ENCODE data around the gene MRPL51. TPM values are rescaled to one million over a fixed set of nuclear protein-coding genes. Genes with fewer than 3 reads are reported as not detected.

Gene MRPL51
- total and polyA plus RNA-seq, 8 donors: 129 to 170 (median 141) TPM

DNA sequence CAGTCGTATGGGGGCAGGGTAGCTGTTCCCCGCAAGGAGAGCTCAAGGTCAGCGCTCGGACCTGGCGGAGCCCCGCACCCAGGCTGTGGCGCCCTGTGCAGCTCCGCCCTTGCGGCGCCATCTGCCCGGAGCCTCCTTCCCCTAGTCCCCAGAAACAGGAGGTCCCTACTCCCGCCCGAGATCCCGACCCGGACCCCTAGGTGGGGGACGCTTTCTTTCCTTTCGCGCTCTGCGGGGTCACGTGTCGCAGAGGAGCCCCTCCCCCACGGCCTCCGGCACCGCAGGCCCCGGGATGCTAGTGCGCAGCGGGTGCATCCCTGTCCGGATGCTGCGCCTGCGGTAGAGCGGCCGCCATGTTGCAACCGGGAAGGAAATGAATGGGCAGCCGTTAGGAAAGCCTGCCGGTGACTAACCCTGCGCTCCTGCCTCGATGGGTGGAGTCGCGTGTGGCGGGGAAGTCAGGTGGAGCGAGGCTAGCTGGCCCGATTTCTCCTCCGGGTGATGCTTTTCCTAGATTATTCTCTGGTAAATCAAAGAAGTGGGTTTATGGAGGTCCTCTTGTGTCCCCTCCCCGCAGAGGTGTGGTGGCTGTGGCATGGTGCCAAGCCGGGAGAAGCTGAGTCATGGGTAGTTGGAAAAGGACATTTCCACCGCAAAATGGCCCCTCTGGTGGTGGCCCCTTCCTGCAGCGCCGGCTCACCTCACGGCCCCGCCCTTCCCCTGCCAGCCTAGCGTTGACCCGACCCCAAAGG lies 42.1 kb upstream of the MRPL51 start:
- peak; percentile 41 to 95 (median 74) for DNase-seq
- ATAC-seq: peak; percentile 34
- H3K9me3 ChIP-seq: no peaks in the 10 kb centered on the region
- peak overlapping the region; percentile 99 for H3K4me3 ChIP-seq
- H3K4me1 ChIP-seq: peaks cover 19 to 68% of the 10 kb centered on the region in 2 donors
- TF ChIP-seq, protein P1, sequence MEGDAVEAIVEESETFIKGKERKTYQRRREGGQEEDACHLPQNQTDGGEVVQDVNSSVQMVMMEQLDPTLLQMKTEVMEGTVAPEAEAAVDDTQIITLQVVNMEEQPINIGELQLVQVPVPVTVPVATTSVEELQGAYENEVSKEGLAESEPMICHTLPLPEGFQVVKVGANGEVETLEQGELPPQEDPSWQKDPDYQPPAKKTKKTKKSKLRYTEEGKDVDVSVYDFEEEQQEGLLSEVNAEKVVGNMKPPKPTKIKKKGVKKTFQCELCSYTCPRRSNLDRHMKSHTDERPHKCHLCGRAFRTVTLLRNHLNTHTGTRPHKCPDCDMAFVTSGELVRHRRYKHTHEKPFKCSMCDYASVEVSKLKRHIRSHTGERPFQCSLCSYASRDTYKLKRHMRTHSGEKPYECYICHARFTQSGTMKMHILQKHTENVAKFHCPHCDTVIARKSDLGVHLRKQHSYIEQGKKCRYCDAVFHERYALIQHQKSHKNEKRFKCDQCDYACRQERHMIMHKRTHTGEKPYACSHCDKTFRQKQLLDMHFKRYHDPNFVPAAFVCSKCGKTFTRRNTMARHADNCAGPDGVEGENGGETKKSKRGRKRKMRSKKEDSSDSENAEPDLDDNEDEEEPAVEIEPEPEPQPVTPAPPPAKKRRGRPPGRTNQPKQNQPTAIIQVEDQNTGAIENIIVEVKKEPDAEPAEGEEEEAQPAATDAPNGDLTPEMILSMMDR (IDR thresholded peaks at IDR 0.05): no peak
- H3K27ac ChIP-seq: peak overlapping the region; percentile 97 to 99
- no peaks in the 10 kb centered on the region for H3K27me3 ChIP-seq
- H3K36me3 ChIP-seq: peaks cover 0 to 60% of the 10 kb centered on the region in 2 donors
- intact Hi-C loops (cut with DNase I): loop anchor here in 1 of 2 donors (10.0 kb wide), 1 partner anchor 110 kb away; no protein-coding TSS in a partner anchor

DNA sequence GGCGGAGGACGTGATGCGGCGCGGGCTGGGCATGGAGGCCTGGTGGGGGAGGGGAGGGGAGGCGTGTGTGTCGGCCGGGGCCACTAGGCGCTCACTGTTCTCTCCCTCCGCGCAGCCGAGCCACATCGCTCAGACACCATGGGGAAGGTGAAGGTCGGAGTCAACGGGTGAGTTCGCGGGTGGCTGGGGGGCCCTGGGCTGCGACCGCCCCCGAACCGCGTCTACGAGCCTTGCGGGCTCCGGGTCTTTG lies 41.6 kb upstream of the MRPL51 start:
- Histone ChIP-seq H3K4me1 (peaks cover 17 to 63% of the 10 kb centered on the region in 2 donors), H3K9me3 (no peaks in the 10 kb centered on the region), H3K27me3 (no peaks in the 10 kb centered on the region), H3K36me3 (peaks cover 0 to 60% of the 10 kb centered on the region in 2 donors), H3K4me3 (peak overlapping the region; percentile 99), H3K27ac (peak overlapping the region; percentile 97 to 99)
- DNase-seq (no peak), ATAC-seq (peak; percentile 52)
- intact Hi-C loops (cut with DNase I): loop anchor here in 1 of 2 donors (10.0 kb wide), 1 partner anchor 110 kb away; no protein-coding TSS in a partner anchor
- TF ChIP-seq, protein P1 (IDR thresholded peaks at IDR 0.05): no peak

DNA sequence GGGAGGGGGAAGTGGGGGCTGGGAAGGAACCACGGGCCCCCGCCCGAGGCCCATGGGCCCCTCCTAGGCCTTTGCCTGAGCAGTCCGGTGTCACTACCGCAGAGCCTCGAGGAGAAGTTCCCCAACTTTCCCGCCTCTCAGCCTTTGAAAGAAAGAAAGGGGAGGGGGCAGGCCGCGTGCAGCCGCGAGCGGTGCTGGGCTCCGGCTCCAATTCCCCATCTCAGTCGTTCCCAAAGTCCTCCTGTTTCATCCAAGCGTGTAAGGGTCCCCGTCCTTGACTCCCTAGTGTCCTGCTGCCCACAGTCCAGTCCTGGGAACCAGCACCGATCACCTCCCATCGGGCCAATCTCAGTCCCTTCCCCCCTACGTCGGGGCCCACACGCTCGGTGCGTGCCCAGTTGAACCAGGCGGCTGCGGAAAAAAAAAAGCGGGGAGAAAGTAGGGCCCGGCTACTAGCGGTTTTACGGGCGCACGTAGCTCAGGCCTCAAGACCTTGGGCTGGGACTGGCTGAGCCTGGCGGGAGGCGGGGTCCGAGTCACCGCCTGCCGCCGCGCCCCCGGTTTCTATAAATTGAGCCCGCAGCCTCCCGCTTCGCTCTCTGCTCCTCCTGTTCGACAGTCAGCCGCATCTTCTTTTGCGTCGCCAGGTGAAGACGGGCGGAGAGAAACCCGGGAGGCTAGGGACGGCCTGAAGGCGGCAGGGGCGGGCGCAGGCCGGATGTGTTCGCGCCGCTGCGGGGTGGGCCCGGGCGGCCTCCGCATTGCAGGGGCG lies 41.0 kb upstream of the MRPL51 start, which contains the start of gene GAPDH:
Gene GAPDH, plus strand, starts transcription at position 595 of the 772 bp plus-strand sequence. CDS start 316 bp downstream, outside the sequence.
- intact Hi-C loops (cut with DNase I): loop anchor here in 1 of 2 donors (10.0 kb wide), 1 partner anchor 109 kb away; no protein-coding TSS in a partner anchor
- peaks cover 0 to 60% of the 10 kb centered on the region in 2 donors for H3K36me3 ChIP-seq
- peaks cover 17 to 58% of the 10 kb centered on the region in 2 donors for H3K4me1 ChIP-seq

DNA sequence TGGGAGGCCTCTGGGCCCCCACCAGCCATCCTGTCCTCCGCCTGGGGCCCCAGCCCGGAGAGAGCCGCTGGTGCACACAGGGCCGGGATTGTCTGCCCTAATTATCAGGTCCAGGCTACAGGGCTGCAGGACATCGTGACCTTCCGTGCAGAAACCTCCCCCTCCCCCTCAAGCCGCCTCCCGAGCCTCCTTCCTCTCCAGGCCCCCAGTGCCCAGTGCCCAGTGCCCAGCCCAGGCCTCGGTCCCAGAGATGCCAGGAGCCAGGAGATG lies 40.5 kb upstream of the MRPL51 start:
- intact Hi-C loops (cut with DNase I): loop anchor here in 1 of 2 donors (10.0 kb wide), 1 partner anchor 109 kb away; no protein-coding TSS in a partner anchor
- peaks cover 0 to 60% of the 10 kb centered on the region in 2 donors for H3K36me3 ChIP-seq
- peaks cover 17 to 54% of the 10 kb centered on the region in 2 donors for H3K4me1 ChIP-seq

More for the DNA sequence above, 41.0 kb upstream of the MRPL51 start, which contains the start of gene GAPDH:
- Histone ChIP-seq H3K4me3 (peak within 1 kb of the TSS; percentile 99), H3K9me3 (no peaks in the 10 kb centered on the region), H3K27me3 (no peaks in the 10 kb centered on the region), H3K27ac (peak within 1 kb of the TSS; percentile 97 to 99)
- TF ChIP-seq, protein P1 (IDR thresholded peaks at IDR 0.05): no peak
- DNase-seq (peak; percentile 95 to 97 (median 96)), ATAC-seq (peak; percentile 82)

More for the DNA sequence above, 40.5 kb upstream of the MRPL51 start:
- DNase-seq: peak in 2 of 4 donors; percentile 79 to 89
- H3K9me3 ChIP-seq: no peaks in the 10 kb centered on the region
- H3K27me3 ChIP-seq: no peaks in the 10 kb centered on the region
- no peak for ATAC-seq
- TF ChIP-seq, protein P1 (IDR thresholded peaks at IDR 0.05): no peak
- peak overlapping the region; percentile 99 for H3K4me3 ChIP-seq
- peak overlapping the region; percentile 97 to 99 for H3K27ac ChIP-seq

Data from left lung (tissue), 10 donors.